ENCODE data around the gene COL23A1.

DNA sequence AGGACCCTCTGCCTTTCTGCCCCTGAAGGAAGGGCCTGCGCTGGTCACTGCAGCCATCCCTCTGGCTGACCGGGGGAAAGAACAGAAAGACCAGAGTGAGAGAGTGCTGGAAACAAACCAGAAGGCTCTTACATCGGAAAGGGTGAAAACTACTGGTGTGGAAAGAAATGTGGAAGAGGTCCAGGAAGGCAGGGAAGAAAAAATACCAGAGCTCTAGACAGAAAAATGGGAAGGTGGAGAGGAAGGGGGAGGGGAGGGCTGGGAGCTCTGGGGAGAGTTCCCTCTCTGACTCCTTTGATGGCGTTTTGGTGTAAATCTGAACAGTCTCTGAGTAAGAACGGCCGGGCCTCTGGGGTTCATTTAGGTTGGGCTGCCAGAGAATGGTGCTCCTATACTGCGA lies 47.7 kb downstream of the COL23A1 start:
- TF ChIP-seq CBFB (CRISPR knock-in tag; IDR thresholded peaks at IDR 0.05; ENCODE audit: low read depth) (no peak), SP1 (CRISPR knock-in tag; conservative IDR thresholded peaks at IDR 0.05) (no peak)
- TF ChIP-seq, protein P1, sequence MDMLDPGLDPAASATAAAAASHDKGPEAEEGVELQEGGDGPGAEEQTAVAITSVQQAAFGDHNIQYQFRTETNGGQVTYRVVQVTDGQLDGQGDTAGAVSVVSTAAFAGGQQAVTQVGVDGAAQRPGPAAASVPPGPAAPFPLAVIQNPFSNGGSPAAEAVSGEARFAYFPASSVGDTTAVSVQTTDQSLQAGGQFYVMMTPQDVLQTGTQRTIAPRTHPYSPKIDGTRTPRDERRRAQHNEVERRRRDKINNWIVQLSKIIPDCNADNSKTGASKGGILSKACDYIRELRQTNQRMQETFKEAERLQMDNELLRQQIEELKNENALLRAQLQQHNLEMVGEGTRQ (CRISPR knock-in tag; IDR thresholded peaks at IDR 0.05): no peak
